OCI-LY7 (cell line): ENCODE results near the gene MAG.

Experiments used
- CTCF ChIP-seq: fragments of 200-600 bp; sonication (generic); conservative IDR thresholded peaks from 2 replicates; pipeline ENCODE4 v1.5.1; 2014; ENCODE audit warnings: mild to moderate bottlenecking, antibody characterized with exemption, low read length, moderate library complexity, mixed read lengths
- EZH2phosphoT487 ChIP-seq: fragments of 200-600 bp; sonication (generic); IDR thresholded peaks from 2 replicates; pipeline ENCODE4 v1.6.1; 2018; ENCODE audit warnings: low read depth, borderline replicate concordance, mild to moderate bottlenecking, mixed run types, antibody characterized with exemption, low read length, moderate library complexity, mixed read lengths

- TF ChIP-seq CTCF (no peak), EZH2phosphoT487 (no peak)
Measured at GRCh38 chr19:35246466-35247092, 45.4 kb upstream of the MAG start.
